Fibroblast of lung (primary cell): ENCODE results near the gene KCTD21. TPM values are rescaled to one million over a fixed set of nuclear protein-coding genes. Genes with fewer than 3 reads are reported as not detected.

ENCODE experiments used
- DNase-seq, 2 donors: peaks; one replicate each; pipeline versions ENCODE4 v3.0.0 to v3.0.0-alpha.2; 2010; ENCODE audit warnings: low read depth in 2 of 2
- H2AFZ ChIP-seq: 2 replicates; pipeline ENCODE4 v1.5.1; 2012; ENCODE audit warnings: low read length, control low read depth, inconsistent platforms
- H3K27ac ChIP-seq: 2 replicates; pipeline ENCODE4 v1.5.1; 2011; ENCODE audit warnings: low read length, control low read depth; ENCODE audit not compliant: insufficient read depth
- H3K27me3 ChIP-seq: 2 replicates; pipeline ENCODE4 v1.5.1; 2011; ENCODE audit warnings: mild to moderate bottlenecking, low read length; ENCODE audit not compliant: control insufficient read depth, insufficient read depth
- H3K36me3 ChIP-seq: 2 replicates; pipeline ENCODE4 v1.5.1; 2011; ENCODE audit warnings: low read length; ENCODE audit not compliant: control insufficient read depth, insufficient read depth
- H3K4me1 ChIP-seq: 2 replicates; pipeline ENCODE4 v1.5.1; 2011; ENCODE audit warnings: low read length; ENCODE audit not compliant: control insufficient read depth, insufficient read depth; ENCODE audit errors: extremely low read depth
- H3K4me2 ChIP-seq: 2 replicates; pipeline ENCODE4 v1.5.1; 2011; ENCODE audit warnings: low read length, control low read depth; ENCODE audit not compliant: insufficient read depth; ENCODE audit errors: extremely low read depth
- H3K4me3 ChIP-seq, 4 experiments: fragments of 200-600 bp in 1 of 4; sonication (generic) in 1 of 4; replicated peaks in 1 of 4; 2 replicates each; pipeline ENCODE4 v1.5.1; 2011 to 2016; ENCODE audit warnings: low read length in 4 of 4, low read depth in 3 of 4, mild to moderate bottlenecking in 3 of 4, control low read depth in 2 of 4, inconsistent platforms in 1 of 4, mixed read lengths in 1 of 4; ENCODE audit not compliant: insufficient read depth in 1 of 4; ENCODE audit errors: control extremely low read depth in 1 of 4
- H3K79me2 ChIP-seq: 2 replicates; pipeline ENCODE4 v1.5.1; 2012; ENCODE audit warnings: mild to moderate bottlenecking, low read length, inconsistent platforms; ENCODE audit not compliant: control insufficient read depth, insufficient read depth
- H3K9ac ChIP-seq: 2 replicates; pipeline ENCODE4 v1.5.1; 2011; ENCODE audit warnings: mild to moderate bottlenecking, low read length, control low read depth; ENCODE audit not compliant: insufficient read depth
- H3K9me3 ChIP-seq: 2 replicates; pipeline ENCODE4 v1.5.1; 2012; ENCODE audit warnings: low read depth, low read length; ENCODE audit not compliant: control insufficient read depth, insufficient read depth
- H4K20me1 ChIP-seq: 2 replicates; pipeline ENCODE4 v1.5.1; 2011; ENCODE audit warnings: low read length; ENCODE audit not compliant: control insufficient read depth, insufficient read depth; ENCODE audit errors: extremely low read depth
- CTCF ChIP-seq, 2 donors: IDR thresholded peaks in 1 of 2; conservative IDR thresholded peaks in 1 of 2; 1 replicate in 1 of 2; 2 replicates in 1 of 2; pipeline ENCODE4 v1.5.1; 2011 to 2012; ENCODE audit warnings: low read length in 2 of 2, control low read depth in 1 of 2, inconsistent platforms in 1 of 2, low read depth in 1 of 2, mild to moderate bottlenecking in 1 of 2
- EZH2 ChIP-seq: IDR thresholded peaks from 2 replicates; pipeline ENCODE4 v1.5.1; 2012; ENCODE audit warnings: low read length, control low read depth, mild to moderate bottlenecking; ENCODE audit errors: missing control alignments
- polyA plus RNA-seq, 2 donors: library from polyadenylated mRNA; depleted of rRNA in 1 of 2; stranded (reverse) in 1 of 2; unstranded in 1 of 2; fragments of >200 nt; gene quantifications; 2 replicates each; pipeline ENCODE4 v1.2.1, GENCODE V29; 2011 to 2012; ENCODE audit warnings: missing spikeins in 1 of 2
- total RNA-seq: library from RNA; depleted of rRNA; stranded (reverse); fragments of >200 nt; gene quantifications from 2 replicates; pipeline ENCODE4 v1.2.1, GENCODE V29; 2014

KCTD21 gene
- total and polyA plus RNA-seq, 2 donors (not counting 1 experiment from before 2014, with no cell fraction given): 8.1 to 15.9 TPM

- Histone ChIP-seq H4K20me1 (no peaks in the 10 kb centered on the region), H3K4me1 (peaks cover 16% of the 10 kb centered on the region), H3K9ac (no peak overlapping the region), H3K27ac (no peak overlapping the region), H2AFZ (no peak overlapping the region), H3K27me3 (no peaks in the 10 kb centered on the region), H3K4me3 (no peak overlapping the region), H3K4me2 (no peak overlapping the region), H3K79me2 (no peaks in the 10 kb centered on the region), H3K9me3 (no peaks in the 10 kb centered on the region), H3K36me3 (peaks cover 4% of the 10 kb centered on the region)
- DNase-seq: no peak
- TF ChIP-seq CTCF (conservative IDR thresholded peaks at IDR 0.05 in 1 of 2, IDR thresholded peaks at IDR 0.05 in 1 of 2; ENCODE audit: low read depth in 1 of 2, low read length in 2 of 2) (no peak), EZH2 (no peak)
Measured at GRCh38 chr11:78171951-78172350, 16.5 kb downstream of the KCTD21 start.

- H3K4me1 ChIP-seq: peaks cover 16% of the 10 kb centered on the region
- H3K36me3 ChIP-seq: peaks cover 4% of the 10 kb centered on the region
- no peaks in the 10 kb centered on the region for H4K20me1 ChIP-seq
- no peak overlapping the region for H2AFZ ChIP-seq
- DNase-seq: no peak
- H3K79me2 ChIP-seq: no peaks in the 10 kb centered on the region
- H3K27me3 ChIP-seq: no peaks in the 10 kb centered on the region
- TF ChIP-seq CTCF (conservative IDR thresholded peaks at IDR 0.05 in 1 of 2, IDR thresholded peaks at IDR 0.05 in 1 of 2; ENCODE audit: low read depth in 1 of 2, low read length in 2 of 2) (no peak), EZH2 (no peak)
- no peak overlapping the region for H3K9ac ChIP-seq
- no peak overlapping the region for H3K27ac ChIP-seq
- H3K4me2 ChIP-seq: no peak overlapping the region
- H3K4me3 ChIP-seq: no peak overlapping the region
- no peaks in the 10 kb centered on the region for H3K9me3 ChIP-seq
Measured at GRCh38 chr11:78170874-78171549, 17.4 kb downstream of the KCTD21 start.

GRCh38 chr11:78170413-78170812 lies 18.0 kb downstream of the KCTD21 start:
- H2AFZ ChIP-seq: no peak overlapping the region

More at GRCh38 chr11:78170413-78170812, 18.0 kb downstream of the KCTD21 start:
- Histone ChIP-seq H4K20me1 (no peaks in the 10 kb centered on the region), H3K27ac (no peak overlapping the region), H3K36me3 (peaks cover 4% of the 10 kb centered on the region), H3K9me3 (no peaks in the 10 kb centered on the region), H3K4me3 (no peak overlapping the region), H3K9ac (no peak overlapping the region), H3K27me3 (no peaks in the 10 kb centered on the region), H3K4me2 (no peak overlapping the region), H3K79me2 (no peaks in the 10 kb centered on the region), H3K4me1 (peaks cover 16% of the 10 kb centered on the region)
- no peak for TF ChIP-seq EZH2
- no peak for TF ChIP-seq CTCF (conservative IDR thresholded peaks at IDR 0.05 in 1 of 2, IDR thresholded peaks at IDR 0.05 in 1 of 2; ENCODE audit: low read depth in 1 of 2, low read length in 2 of 2)
- no peak for DNase-seq
